Thymus (tissue), 11 donors: Measurements from ENCODE around the gene DHRS7. TPM values are rescaled to one million over a fixed set of nuclear protein-coding genes. Genes with fewer than 3 reads are reported as not detected.

Experiments used
- DNase-seq, 9 donors: peaks; one replicate each; pipeline ENCODE4 v3.0.0-alpha.2; 2013; ENCODE audit warnings: low spot score in 9 of 9, low read depth in 6 of 9, missing footprints in 1 of 9
- H3K27ac ChIP-seq, 2 donors: one replicate each; pipeline ENCODE4 v1.5.1; 2013; ENCODE audit warnings: control low read depth in 1 of 2, low read depth in 1 of 2, low read length in 1 of 2, mild to moderate bottlenecking in 1 of 2, moderate library complexity in 1 of 2
- H3K27me3 ChIP-seq, 2 donors: one replicate each; pipeline ENCODE4 v1.5.1; 2013; ENCODE audit warnings: low read length in 1 of 2; ENCODE audit not compliant: control insufficient read depth in 2 of 2, insufficient read depth in 1 of 2
- H3K36me3 ChIP-seq, 2 donors: one replicate each; pipeline ENCODE4 v1.5.1; 2013; ENCODE audit warnings: low read length in 1 of 2, mild to moderate bottlenecking in 1 of 2, moderate library complexity in 1 of 2; ENCODE audit not compliant: control insufficient read depth in 2 of 2, insufficient read depth in 2 of 2
- H3K4me1 ChIP-seq, 2 donors: one replicate each; pipeline ENCODE4 v1.5.1; 2013; ENCODE audit warnings: low read length in 2 of 2; ENCODE audit not compliant: control insufficient read depth in 2 of 2, insufficient read depth in 2 of 2
- H3K4me3 ChIP-seq, 2 donors: one replicate each; pipeline ENCODE4 v1.5.1; 2013; ENCODE audit warnings: low read length in 2 of 2, control low read depth in 1 of 2, mild to moderate bottlenecking in 1 of 2
- H3K9me3 ChIP-seq, 2 donors: one replicate each; pipeline ENCODE4 v1.5.1; 2013; ENCODE audit warnings: low read length in 1 of 2, mild to moderate bottlenecking in 1 of 2; ENCODE audit not compliant: control insufficient read depth in 2 of 2, insufficient read depth in 1 of 2
- WGBS: extraction: QIAGEN DNeasy Blood & Tissue Kit; methylation state at CpG from one replicate; pipeline ENCODE4 v1.1.7; 2013; 5-methylcytosine and 5-hydroxymethylcytosine counted together
- polyA plus RNA-seq: library from polyadenylated mRNA; stranded (reverse); fragments of 200-250 nt; gene quantifications from one replicate; pipeline ENCODE4 v1.2.3, GENCODE V29; 2013
- total RNA-seq: library from RNA; stranded (reverse); fragments of 120-200 nt; gene quantifications from one replicate; pipeline ENCODE4 v1.2.4, GENCODE V29; 2013
- donor health status: healthy.

Gene DHRS7
- total and polyA plus RNA-seq, 2 donors = 40.7 to 63.7 TPM

- H3K36me3 ChIP-seq = no peaks in the 10 kb centered on the region
- peak overlapping the region; percentile 34 to 43 for H3K27ac ChIP-seq
- 91% methylated on average over 2 of the region's 2 CpGs for WGBS
- H3K4me3 ChIP-seq = no peak overlapping the region
- DNase-seq = peak in 1 of 9 donors; percentile 15
- H3K9me3 ChIP-seq = peaks cover 0 to 3% of the 10 kb centered on the region in 2 donors
- H3K27me3 ChIP-seq = no peaks in the 10 kb centered on the region
- peaks cover 0 to 11% of the 10 kb centered on the region in 2 donors for H3K4me1 ChIP-seq
Observed at GRCh38 chr14:60161196-60162107, 3.7 kb downstream of the DHRS7 start.

DNA sequence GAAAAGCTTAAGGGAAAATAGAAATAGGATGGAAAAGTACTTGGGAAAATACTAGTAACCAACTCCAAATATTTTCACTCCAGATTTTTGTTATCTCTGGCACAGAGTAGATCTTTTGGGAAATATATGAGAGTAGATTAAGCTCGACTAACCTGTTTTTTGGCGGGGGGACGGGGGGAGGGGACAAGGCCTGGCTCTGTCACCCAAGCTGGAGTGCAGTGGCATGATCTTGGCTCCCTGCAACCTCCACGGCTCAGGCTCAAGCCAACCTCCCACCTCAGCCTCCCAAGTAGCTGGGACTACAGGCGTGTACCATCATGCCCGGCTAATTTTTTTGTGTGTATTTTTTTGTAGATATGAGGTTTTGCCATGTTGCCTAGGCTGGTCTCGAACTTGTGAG, 4.8 kb downstream of the DHRS7 start:
- Histone ChIP-seq H3K9me3 (peaks cover 0 to 3% of the 10 kb centered on the region in 2 donors), H3K27me3 (no peaks in the 10 kb centered on the region), H3K4me3 (no peak overlapping the region), H3K4me1 (peaks cover 0 to 7% of the 10 kb centered on the region in 2 donors), H3K36me3 (no peaks in the 10 kb centered on the region), H3K27ac (no peak overlapping the region)
- 96% methylated on average over 7 of the region's 7 CpGs for WGBS
- DNase-seq = no peak

- Histone ChIP-seq H3K27me3 (no peaks in the 10 kb centered on the region), H3K9me3 (no peaks in the 10 kb centered on the region), H3K27ac (no peak overlapping the region), H3K36me3 (peaks cover 0 to 3% of the 10 kb centered on the region in 2 donors), H3K4me1 (peaks cover 3 to 5% of the 10 kb centered on the region in 2 donors), H3K4me3 (no peak overlapping the region)
- WGBS = 89% methylated on average over 2 of the region's 2 CpGs
- no peak for DNase-seq
Observed at GRCh38 chr14:60154671-60155070, 10.5 kb downstream of the DHRS7 start.

DNA sequence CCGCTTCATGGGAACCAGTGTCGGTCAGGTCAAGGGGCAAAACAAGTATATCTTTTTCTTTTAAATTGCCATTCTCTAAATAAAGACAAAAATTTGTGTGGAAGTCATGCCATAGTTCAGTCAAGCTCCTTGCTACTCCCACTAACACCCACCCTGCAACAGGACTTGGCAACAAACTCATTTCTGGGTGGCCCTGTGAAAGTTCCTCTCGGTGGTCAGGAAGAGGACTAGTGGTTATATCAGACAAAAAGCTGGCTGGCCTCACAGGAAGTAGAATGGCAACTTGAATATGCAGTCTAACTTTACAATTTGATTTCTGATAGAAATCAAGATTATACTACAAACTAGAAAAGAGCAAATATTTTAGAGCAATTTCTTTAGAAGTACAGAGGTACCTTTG, 11.2 kb downstream of the DHRS7 start:
- no peaks in the 10 kb centered on the region for H3K9me3 ChIP-seq
- H3K27ac ChIP-seq = no peak overlapping the region
- H3K27me3 ChIP-seq = no peaks in the 10 kb centered on the region
- no peak overlapping the region for H3K4me3 ChIP-seq
- peaks cover 3 to 5% of the 10 kb centered on the region in 2 donors for H3K4me1 ChIP-seq
- DNase-seq = peak in 1 of 9 donors; percentile 7
- 69% methylated on average over 3 of the region's 3 CpGs for WGBS
- H3K36me3 ChIP-seq = peaks cover 3% of the 10 kb centered on the region in 2 donors

DNA sequence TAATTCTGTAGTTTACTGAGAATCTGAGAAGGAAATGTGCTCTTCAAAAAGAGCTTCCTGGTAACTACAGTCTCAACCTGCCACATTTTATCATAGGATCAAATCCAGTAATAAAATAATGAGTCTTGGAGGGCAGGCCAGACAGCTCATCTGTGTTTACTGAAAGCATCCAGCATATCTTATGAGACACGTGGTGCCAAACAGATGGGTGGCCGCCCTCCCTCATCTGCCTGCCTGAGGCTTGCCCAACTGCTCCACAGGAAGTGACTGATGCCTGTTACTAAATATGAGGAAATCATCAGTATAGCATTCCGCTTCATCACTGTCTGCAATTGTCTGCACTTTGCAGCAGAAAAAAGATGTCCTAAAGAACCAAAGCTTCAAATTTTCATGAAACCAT, 13.5 kb downstream of the DHRS7 start:
- no peak overlapping the region for H3K4me3 ChIP-seq
- H3K27me3 ChIP-seq = no peaks in the 10 kb centered on the region
- 3% methylated on average over 3 of the region's 3 CpGs for WGBS
- DNase-seq = peak in 7 of 9 donors; percentile 25 to 72 (median 46)
- H3K4me1 ChIP-seq = peaks cover 3 to 5% of the 10 kb centered on the region in 2 donors
- peak overlapping the region; percentile 36 to 56 for H3K27ac ChIP-seq
- H3K36me3 ChIP-seq = peaks cover 3 to 6% of the 10 kb centered on the region in 2 donors
- no peaks in the 10 kb centered on the region for H3K9me3 ChIP-seq

DNA sequence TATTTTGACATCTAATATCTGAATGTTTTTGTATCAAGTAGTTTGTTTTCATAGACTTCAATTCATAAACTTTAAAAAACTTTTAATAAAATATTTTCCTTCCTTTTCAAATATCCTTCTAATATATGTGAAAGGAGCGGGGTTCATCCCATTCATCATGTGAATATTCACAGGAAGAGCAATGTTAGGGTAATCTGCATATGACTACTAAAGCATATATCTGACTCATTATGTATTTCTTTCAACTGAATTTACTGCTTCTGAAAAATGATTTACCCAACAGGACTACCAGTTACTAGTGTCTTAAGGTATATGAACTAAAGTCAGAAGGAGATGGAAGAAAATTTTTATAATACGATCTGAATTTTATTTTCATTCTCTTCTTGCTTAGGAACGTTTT, 30.5 kb downstream of the DHRS7 start:
- H3K36me3 ChIP-seq = no peaks in the 10 kb centered on the region
- no peak overlapping the region for H3K27ac ChIP-seq
- 97% methylated on average over 3 of the region's 3 CpGs for WGBS
- no peak overlapping the region for H3K4me3 ChIP-seq
- H3K4me1 ChIP-seq = no peaks in the 10 kb centered on the region
- H3K9me3 ChIP-seq = no peaks in the 10 kb centered on the region
- no peak for DNase-seq
- no peaks in the 10 kb centered on the region for H3K27me3 ChIP-seq

DNA sequence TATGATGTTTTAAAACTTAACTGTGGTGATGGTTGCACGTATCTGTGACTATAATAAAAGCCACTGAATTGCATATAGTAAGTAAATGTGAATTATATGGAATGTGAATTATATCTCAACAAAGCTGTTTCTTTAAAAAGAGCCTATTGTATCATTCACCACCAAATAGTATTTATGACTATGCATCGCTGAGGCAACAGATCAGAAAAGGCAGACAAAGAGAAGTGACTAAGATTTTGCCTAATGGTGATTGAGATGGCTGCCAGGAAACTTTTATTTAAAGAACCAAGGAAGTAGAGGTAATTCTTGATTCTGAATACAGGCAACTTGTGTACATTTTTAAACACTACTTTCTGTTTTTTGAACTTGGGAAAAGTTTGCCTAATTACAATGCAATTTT, 31.7 kb downstream of the DHRS7 start:
- no peak for DNase-seq

DNA sequence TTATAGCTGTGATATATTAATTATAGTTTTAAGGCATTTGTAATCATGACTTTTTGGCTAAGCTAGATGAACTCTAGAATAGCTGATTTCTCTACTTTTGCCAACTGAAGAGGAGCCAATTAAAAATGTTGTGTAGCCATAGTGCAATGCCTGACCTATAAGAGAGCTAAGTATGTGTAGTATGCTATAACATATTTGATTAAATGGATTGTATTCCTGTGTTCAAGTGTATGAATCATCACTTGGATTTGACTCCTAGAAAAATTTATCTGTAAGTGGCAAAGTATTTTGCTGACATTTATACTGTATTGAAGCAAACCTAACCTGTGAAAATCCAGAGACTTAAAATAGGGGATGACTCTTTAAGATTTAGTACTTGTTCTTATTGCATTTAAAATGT, 39.3 kb downstream of the DHRS7 start:
- DNase-seq = no peak
- Histone ChIP-seq H3K27me3 (no peaks in the 10 kb centered on the region), H3K36me3 (peaks cover 16 to 54% of the 10 kb centered on the region in 2 donors), H3K4me3 (no peak overlapping the region), H3K9me3 (no peaks in the 10 kb centered on the region), H3K27ac (no peak overlapping the region), H3K4me1 (no peaks in the 10 kb centered on the region)

More for the DNA sequence above, 31.7 kb downstream of the DHRS7 start:
- WGBS = 96% methylated on average over 2 of the region's 2 CpGs
- Histone ChIP-seq H3K27me3 (no peaks in the 10 kb centered on the region), H3K9me3 (no peaks in the 10 kb centered on the region), H3K36me3 (no peaks in the 10 kb centered on the region), H3K4me1 (no peaks in the 10 kb centered on the region), H3K27ac (no peak overlapping the region), H3K4me3 (no peak overlapping the region)

DNA sequence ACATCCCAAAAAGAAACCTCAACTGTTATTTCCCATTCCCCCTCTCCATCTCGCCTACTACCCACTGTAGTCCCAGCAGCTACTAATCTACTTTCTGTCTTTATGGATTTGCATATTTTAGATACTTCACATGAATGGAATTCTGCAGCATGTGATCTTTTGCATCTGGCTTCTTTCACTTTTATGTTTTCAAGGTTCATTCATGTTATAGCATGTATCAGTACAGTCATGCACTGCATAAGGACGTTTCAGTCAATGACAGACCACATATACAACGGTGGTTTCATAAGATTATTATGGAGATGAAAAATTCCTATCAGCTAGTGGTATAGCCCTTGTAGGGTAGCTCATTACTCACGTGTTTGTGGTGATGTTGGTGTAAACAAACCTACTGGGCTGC, 49.0 kb downstream of the DHRS7 start:
- Histone ChIP-seq H3K27ac (no peak overlapping the region), H3K27me3 (no peaks in the 10 kb centered on the region), H3K4me1 (no peaks in the 10 kb centered on the region), H3K4me3 (no peak overlapping the region), H3K36me3 (peaks cover 3 to 35% of the 10 kb centered on the region in 2 donors), H3K9me3 (no peaks in the 10 kb centered on the region)
- 93% methylated on average over 4 of the region's 4 CpGs for WGBS
- DNase-seq = no peak
